HL-60 (cell line): ENCODE data around the gene ZNF561.

Source experiments
- DNase-seq, 2 experiments: peaks; one replicate each; pipeline ENCODE4 v3.0.0-alpha.2; 2010 to 2020; ENCODE audit warnings: low read depth in 1 of 2, low spot score in 1 of 2
- H3K27ac ChIP-seq: fragments of 250-450 bp; sonication (Bioruptor Pico); replicated peaks from 2 replicates; pipeline ENCODE4 v1.5.1; 2020; ENCODE audit warnings: mild to moderate bottlenecking, moderate library complexity
- H3K27me3 ChIP-seq: fragments of 250-450 bp; sonication (Bioruptor Pico); 2 replicates; pipeline ENCODE4 v1.5.1; 2021; ENCODE audit warnings: mild to moderate bottlenecking, moderate library complexity; ENCODE audit not compliant: insufficient read depth, poor library complexity, severe bottlenecking
- H3K4me3 ChIP-seq: replicated peaks from 2 replicates; pipeline ENCODE4 v1.5.1; 2011; ENCODE audit warnings: mild to moderate bottlenecking, control low read depth, low read length; ENCODE audit not compliant: insufficient read depth
- CTCF ChIP-seq: IDR thresholded peaks from one replicate; pipeline ENCODE4 v1.5.1; 2011; ENCODE audit warnings: low read length, control low read depth, inconsistent platforms; ENCODE audit not compliant: insufficient read depth
- GABPA ChIP-seq: IDR thresholded peaks from 2 replicates; pipeline ENCODE4 v1.6.1; 2012; ENCODE audit warnings: low read depth
- POLR2AphosphoS5 ChIP-seq: IDR thresholded peaks from 2 replicates; pipeline ENCODE4 v1.6.1; 2012; ENCODE audit warnings: low read depth
- REST ChIP-seq: IDR thresholded peaks from 2 replicates; pipeline ENCODE4 v1.6.1; 2012; ENCODE audit warnings: low read depth; ENCODE audit not compliant: insufficient replicate concordance
- SPI1 ChIP-seq: IDR thresholded peaks from 2 replicates; pipeline ENCODE4 v1.6.1; 2012; ENCODE audit warnings: low read depth, mild to moderate bottlenecking, borderline replicate concordance
- long read RNA-seq: library from polyadenylated mRNA; unstranded; transcript quantifications from one replicate; pipeline ENCODE4 v2.0.0, GENCODE V29; 2020

Gene ZNF561
- long read RNA-seq, full-length matches to known transcripts, result 12 of 27 reads
- long read RNA-seq, partial matches to known transcripts, result 4 of 27 reads
- long read RNA-seq, other reads (novel, unspliced or antisense), result 11 of 27 reads

- Histone ChIP-seq H3K27ac (peak within 1 kb of the TSS; percentile 99), H3K4me3 (peak within 1 kb of the TSS; percentile 87), H3K27me3 (no peaks in the 10 kb centered on the region)
- peak; percentile 75 to 87 for DNase-seq
- TF ChIP-seq CTCF (no peak), SPI1 (peak; percentile 73; the same call in 1 of the 2 replicates), POLR2AphosphoS5 (peak; percentile 83), GABPA (peak; percentile 94), REST (peak; percentile 60)
Measured at GRCh38 chr19:9621156-9622037, at the start of gene ZNF561. Gene ZNF561 (minus strand): TSS chr19:9621232. CDS start chr19:9619456, 1,776 bp downstream.

- Histone ChIP-seq H3K27me3 (no peaks in the 10 kb centered on the region), H3K4me3 (no peak overlapping the region), H3K27ac (no peak overlapping the region)
- TF ChIP-seq GABPA, result no peak
- TF ChIP-seq POLR2AphosphoS5, result no peak
- TF ChIP-seq CTCF, result no peak
- no peak for TF ChIP-seq REST
- no peak for TF ChIP-seq SPI1
- DNase-seq, result no peak
Measured at GRCh38 chr19:9668544-9668943, 47.5 kb upstream of the ZNF561 start.

- H3K4me3 ChIP-seq, result no peak overlapping the region
- H3K27ac ChIP-seq, result no peak overlapping the region
- DNase-seq, result no peak
- TF ChIP-seq CTCF, result no peak
- TF ChIP-seq SPI1, result no peak
- TF ChIP-seq POLR2AphosphoS5, result no peak
- no peak for TF ChIP-seq REST
- no peak for TF ChIP-seq GABPA
- H3K27me3 ChIP-seq, result no peaks in the 10 kb centered on the region
Measured at GRCh38 chr19:9667898-9668297, 46.9 kb upstream of the ZNF561 start.
